Measurements from ENCODE around the gene TLE6.
A peak's percentile ranks its signal among the peaks of the same experiment; 100 is the strongest.
"Not testable (repeated sequence)": the region's sequence is repeated elsewhere in the genome, so short reads cannot be mapped to it uniquely, and the experiment has no call there.

The TLE6 gene

GRCh38 chr19:3031607-3031867 is 54.2 kb downstream of the TLE6 start:
- DNase-seq = no peak

GRCh38 chr19:3033595-3034405 is 56.4 kb downstream of the TLE6 start:
- no peak for DNase-seq

GRCh38 chr19:3034406-3034655 is 57.0 kb downstream of the TLE6 start:
- no peak for DNase-seq

- DNase-seq = peak; percentile 22 to 47
These were observed 57.5 kb downstream of the TLE6 start for GRCh38 chr19:3034656-3035541.

- DNase-seq = peak; percentile 98 to 99
These were observed 58.3 kb downstream of the TLE6 start for GRCh38 chr19:3035542-3036118.

- peak; percentile 82 to 86 for DNase-seq
These were observed 59.0 kb downstream of the TLE6 start for GRCh38 chr19:3036119-3036976.

- not testable (repeated sequence) for DNase-seq
These were observed 59.7 kb downstream of the TLE6 start for GRCh38 chr19:3036977-3037544.

- no peak for DNase-seq
These were observed 60.9 kb downstream of the TLE6 start for GRCh38 chr19:3038214-3038613.

GRCh38 chr19:3039125-3039524 is 61.8 kb downstream of the TLE6 start:
- DNase-seq = no peak

GRCh38 chr19:3039641-3040077 is 62.3 kb downstream of the TLE6 start:
- no peak for DNase-seq

- DNase-seq = no peak
These were observed 64.0 kb downstream of the TLE6 start for GRCh38 chr19:3041327-3041726.

GRCh38 chr19:3041761-3042620 is 64.6 kb downstream of the TLE6 start:
- DNase-seq = no peak

- DNase-seq = no peak
These were observed 65.4 kb downstream of the TLE6 start for GRCh38 chr19:3042621-3043267.

All from CD4-positive, alpha-beta T cell treated with Interleukin-4 for 1 hour (primary cell).